Colonic mucosa (tissue), 4 donors: Measurements from ENCODE around the gene RASSF4. TPM values are rescaled to one million over a fixed set of nuclear protein-coding genes. Genes with fewer than 3 reads are reported as not detected.

Experiments used
- DNase-seq: peaks from one replicate; pipeline ENCODE4 v3.0.0-alpha.2; 2020
- H3K27ac ChIP-seq: fragments of 200-600 bp; one replicate; pipeline ENCODE4 v1.8.0; 2021
- H3K27me3 ChIP-seq: fragments of 200-600 bp; one replicate; pipeline ENCODE4 v1.8.0; 2021
- H3K36me3 ChIP-seq: fragments of 200-600 bp; one replicate; pipeline ENCODE4 v1.8.0; 2021
- H3K4me1 ChIP-seq: fragments of 200-600 bp; one replicate; pipeline ENCODE4 v1.8.0; 2021; ENCODE audit warnings: mild to moderate bottlenecking
- H3K4me3 ChIP-seq: fragments of 200-600 bp; one replicate; pipeline ENCODE4 v1.8.0; 2021
- H3K9ac ChIP-seq, 2 donors: one replicate each; pipeline ENCODE4 v1.7.0; 2013; ENCODE audit warnings: control low read depth in 2 of 2, low read depth in 2 of 2, low read length in 2 of 2
- H3K9me3 ChIP-seq: fragments of 200-600 bp; one replicate; pipeline ENCODE4 v1.8.0; 2021
- CTCF ChIP-seq: fragments of 200-600 bp; IDR thresholded peaks from one replicate; pipeline ENCODE4 v1.8.0; 2022; ENCODE audit warnings: antibody characterized with exemption, mild to moderate bottlenecking
- intact Hi-C: fragments of 100-400 bp; cut with DNase I; formaldehyde crosslinking; loops from one replicate; pipeline ENCODE4 v1.14.1; 2022
- total RNA-seq, 2 donors: library from RNA; stranded (reverse); fragmentation: NEBNext Ultra II Directional in 1 of 2; extraction: Animal tissue kit (Norgen Biotek cat#: 25700) in 1 of 2; gene quantifications; one replicate each; pipeline ENCODE4 v1.2.1, GENCODE V29; 2021
- donor health status: healthy.
- donor health status: DM: no; HTN: no; CAD: no.
- donor health status: DM: no; HTN: no; CAD: no.

The RASSF4 gene
- total RNA-seq, 2 donors from 2014 or later = 13.1 to 19.9 TPM

GRCh38 chr10:44932517-44933450 lies 26.8 kb upstream of the RASSF4 start:
- Histone ChIP-seq H3K9ac (no peak overlapping the region), H3K27me3 (no peaks in the 10 kb centered on the region), H3K9me3 (no peaks in the 10 kb centered on the region), H3K4me3 (no peak overlapping the region), H3K4me1 (no peaks in the 10 kb centered on the region), H3K27ac (no peak overlapping the region), H3K36me3 (no peaks in the 10 kb centered on the region)
- TF ChIP-seq CTCF = peak; percentile 93
- DNase-seq = peak; percentile 95
- intact Hi-C loops = loop anchor here (2.0 kb wide), 1 partner anchor 42 kb away; no protein-coding TSS in a partner anchor

GRCh38 chr10:44933451-44934321 lies 25.9 kb upstream of the RASSF4 start:
- Histone ChIP-seq H3K36me3 (no peaks in the 10 kb centered on the region), H3K9ac (no peak overlapping the region), H3K4me1 (no peaks in the 10 kb centered on the region), H3K27ac (no peak overlapping the region), H3K27me3 (no peaks in the 10 kb centered on the region), H3K9me3 (no peaks in the 10 kb centered on the region), H3K4me3 (no peak overlapping the region)
- intact Hi-C loops = loop anchor here (2.0 kb wide), 1 partner anchor 41 kb away; no protein-coding TSS in a partner anchor
- no peak for DNase-seq
- TF ChIP-seq CTCF = no peak

- no peaks in the 10 kb centered on the region for H3K4me1 ChIP-seq
- no peak for TF ChIP-seq CTCF
- DNase-seq = no peak
- H3K27ac ChIP-seq = no peak overlapping the region
- no peaks in the 10 kb centered on the region for H3K27me3 ChIP-seq
- no peaks in the 10 kb centered on the region for H3K36me3 ChIP-seq
- no peaks in the 10 kb centered on the region for H3K9me3 ChIP-seq
- H3K9ac ChIP-seq = no peak overlapping the region
- intact Hi-C loops = no loop called here
- H3K4me3 ChIP-seq = no peak overlapping the region
These were observed 25.0 kb upstream of the RASSF4 start for GRCh38 chr10:44934416-44935200.

- H3K36me3 ChIP-seq = no peaks in the 10 kb centered on the region
- H3K9ac ChIP-seq = no peak overlapping the region
- H3K4me3 ChIP-seq = no peak overlapping the region
- no peaks in the 10 kb centered on the region for H3K9me3 ChIP-seq
- H3K27me3 ChIP-seq = no peaks in the 10 kb centered on the region
- H3K27ac ChIP-seq = no peak overlapping the region
- DNase-seq = no peak
- H3K4me1 ChIP-seq = no peaks in the 10 kb centered on the region
- TF ChIP-seq CTCF = no peak
- intact Hi-C loops = no loop called here
These were observed 24.2 kb upstream of the RASSF4 start for GRCh38 chr10:44935201-44935965.
